HepG2 (cell line): ENCODE results near the gene KLC4. TPM values are rescaled to one million over a fixed set of nuclear protein-coding genes. Genes with fewer than 3 reads are reported as not detected.

Experiments
- FOXP1 ChIP-seq, 2 experiments: fragments of 450-650 bp in 1 of 2; IDR thresholded peaks; 2 replicates each; pipeline ENCODE4 v1.6.1; 2017 to 2018; ENCODE audit warnings: antibody characterized with exemption in 1 of 2
- GZF1 ChIP-seq: sonication (generic); formaldehyde crosslinking; IDR thresholded peaks from 2 replicates; pipeline ENCODE4 v1.5.1; 2020; ENCODE audit warnings: mild to moderate bottlenecking, missing genetic modification reagents
- JDP2 ChIP-seq: sonication (generic); formaldehyde crosslinking; IDR thresholded peaks from 2 replicates; pipeline ENCODE4 v1.8.1; 2022; ENCODE audit warnings: missing genetic modification reagents, borderline replicate concordance
- MAFG ChIP-seq: sonication (generic); formaldehyde crosslinking; IDR thresholded peaks from 2 replicates; pipeline ENCODE4 v1.5.1; 2020; ENCODE audit warnings: mild to moderate bottlenecking, missing genetic modification reagents
- NKX3-1 ChIP-seq: sonication (generic); formaldehyde crosslinking; IDR thresholded peaks from 2 replicates; pipeline ENCODE4 v1.5.0; 2020; ENCODE audit warnings: missing genetic modification reagents
- PHB2 ChIP-seq: fragments of 450-650 bp; IDR thresholded peaks from 2 replicates; pipeline ENCODE4 v1.6.1; 2018; ENCODE audit not compliant: partially characterized antibody
- REL ChIP-seq: sonication (generic); formaldehyde crosslinking; conservative IDR thresholded peaks from 2 replicates; pipeline ENCODE4 v1.8.0; 2022; ENCODE audit warnings: mild to moderate bottlenecking, missing genetic modification reagents, moderate library complexity
- SP2 ChIP-seq: sonication (generic); formaldehyde crosslinking; IDR thresholded peaks from 2 replicates; pipeline ENCODE4 v1.5.1; 2020; ENCODE audit warnings: mild to moderate bottlenecking, missing genetic modification reagents
- SRF ChIP-seq: IDR thresholded peaks from 2 replicates; pipeline ENCODE4 v1.6.1; 2011; ENCODE audit warnings: mild to moderate bottlenecking, low read depth, low read length, moderate library complexity
- TBP ChIP-seq: sonication (generic); formaldehyde crosslinking; IDR thresholded peaks from 2 replicates; pipeline ENCODE4 v1.5.0; 2020; ENCODE audit warnings: missing genetic modification reagents
- ZC3H13 ChIP-seq: sonication (generic); formaldehyde crosslinking; IDR thresholded peaks from 2 replicates; pipeline ENCODE4 v1.8.1; 2023; ENCODE audit warnings: mild to moderate bottlenecking, missing genetic modification reagents, moderate library complexity
- ZHX1 ChIP-seq: sonication (generic); formaldehyde crosslinking; IDR thresholded peaks from 2 replicates; pipeline ENCODE4 v1.8.1; 2022; ENCODE audit warnings: low read depth, mild to moderate bottlenecking, missing genetic modification reagents
- ZNF143 ChIP-seq: sonication (generic); formaldehyde crosslinking; IDR thresholded peaks from 2 replicates; pipeline ENCODE4 v1.4.0; 2020; ENCODE audit warnings: missing genetic modification reagents
- ZNF232 ChIP-seq: sonication (generic); formaldehyde crosslinking; IDR thresholded peaks from 2 replicates; pipeline ENCODE4 v1.4.0; 2020; ENCODE audit warnings: missing genetic modification reagents, borderline replicate concordance
- ZNF24 ChIP-seq: fragments of 450-650 bp; IDR thresholded peaks from 2 replicates; pipeline ENCODE4 v1.6.1; 2017; ENCODE audit warnings: antibody characterized with exemption, mild to moderate bottlenecking
- ZNF451 ChIP-seq: sonication (generic); formaldehyde crosslinking; IDR thresholded peaks from 2 replicates; pipeline ENCODE4 v1.5.0; 2020; ENCODE audit warnings: mild to moderate bottlenecking, missing genetic modification reagents
- ZSCAN20 ChIP-seq: sonication (generic); formaldehyde crosslinking; IDR thresholded peaks from 2 replicates; pipeline ENCODE4 v1.4.0; 2020; ENCODE audit warnings: missing genetic modification reagents, mild to moderate bottlenecking, borderline replicate concordance
- ZSCAN31 ChIP-seq: sonication (generic); formaldehyde crosslinking; IDR thresholded peaks from 2 replicates; pipeline ENCODE4 v1.5.0; 2020; ENCODE audit warnings: low read depth, mild to moderate bottlenecking, missing genetic modification reagents
- polyA plus RNA-seq, 8 experiments: library from polyadenylated mRNA; depleted of rRNA in 3 of 8; stranded (reverse) in 7 of 8; unstranded in 1 of 8; fragments of >200 nt; fragmentation: Illumina TruSeq in 4 of 8; extraction: Trizol in 4 of 8; gene quantifications; 2 replicates each; pipeline versions ENCODE4 v1.2.1 to v1.2.3, GENCODE V29; 2011 to 2016; ENCODE audit warnings: low read depth in 4 of 8, missing spikeins in 1 of 8, mixed read lengths in 1 of 8; ENCODE audit not compliant: insufficient read depth in 1 of 8
- total RNA-seq, 5 experiments: library from RNA; depleted of rRNA; stranded (reverse); fragments of >200 nt; fragmentation: Illumina TruSeq; extraction: Trizol; gene quantifications; 2 replicates each; pipeline ENCODE4 v1.2.3, GENCODE V29; 2016; ENCODE audit warnings: low read depth in 1 of 5
- TF ChIP-seq, protein P1 (sequence below): IDR thresholded peaks from 2 replicates; pipeline ENCODE4 v1.6.1; 2016; ENCODE audit warnings: mild to moderate bottlenecking

KLC4 gene
- total and polyA plus RNA-seq, 2 of the 13 experiments (the other 11 are each of a cell fraction or from before 2014, with no cell fraction given): 45.4 to 70.4 TPM

DNA sequence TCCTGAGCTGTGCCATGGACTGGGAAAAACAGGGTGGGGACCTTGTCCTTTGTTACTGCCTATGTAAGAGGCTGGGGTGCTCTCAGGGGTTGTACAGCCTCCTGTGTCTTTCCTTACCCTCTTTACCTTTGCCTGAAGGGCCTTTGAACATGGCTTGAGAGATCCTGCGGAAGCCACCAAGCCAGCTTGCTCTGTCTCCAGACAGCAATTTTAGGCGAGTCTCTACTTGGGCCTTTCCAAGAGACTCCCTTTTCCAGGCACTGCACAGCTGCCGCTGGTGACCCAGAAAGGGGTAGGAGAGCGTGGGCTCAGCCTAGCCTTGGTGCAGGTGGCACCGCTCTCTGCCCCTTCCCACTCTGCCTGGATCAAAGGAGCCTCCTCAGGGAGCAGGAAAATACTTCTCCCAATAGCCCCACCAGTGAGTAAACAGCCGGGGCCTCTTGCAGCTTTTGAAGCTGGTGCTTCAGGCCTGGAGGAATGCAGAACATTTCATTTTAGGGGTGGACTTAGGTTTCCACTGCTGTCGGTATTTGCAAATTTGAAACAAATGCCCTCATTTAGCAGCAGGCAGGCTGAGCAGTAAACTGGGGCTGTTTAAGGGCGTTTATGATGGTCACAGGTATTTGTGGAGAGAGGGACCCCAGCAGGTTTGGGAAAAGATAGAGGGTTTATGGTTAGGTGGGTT is 30.6 kb downstream of the KLC4 start (continued):
- TF ChIP-seq ZC3H13 (CRISPR knock-in tag): peak; percentile 52; the same call in 1 of the 2 replicates
- TF ChIP-seq ZNF451: peak; percentile 69; the same call in 1 of the 2 replicates
- TF ChIP-seq ZSCAN20: peak; percentile 36; the same call in 1 of the 2 replicates
- TF ChIP-seq GZF1 (CRISPR knock-in tag): peak; percentile 88; the same call in 1 of the 2 replicates
- TF ChIP-seq SRF: peak; percentile 19; the same call in 1 of the 2 replicates
- TF ChIP-seq PHB2: no peak
- no peak for TF ChIP-seq ZHX1 (CRISPR knock-in tag)
- TF ChIP-seq, protein P1, sequence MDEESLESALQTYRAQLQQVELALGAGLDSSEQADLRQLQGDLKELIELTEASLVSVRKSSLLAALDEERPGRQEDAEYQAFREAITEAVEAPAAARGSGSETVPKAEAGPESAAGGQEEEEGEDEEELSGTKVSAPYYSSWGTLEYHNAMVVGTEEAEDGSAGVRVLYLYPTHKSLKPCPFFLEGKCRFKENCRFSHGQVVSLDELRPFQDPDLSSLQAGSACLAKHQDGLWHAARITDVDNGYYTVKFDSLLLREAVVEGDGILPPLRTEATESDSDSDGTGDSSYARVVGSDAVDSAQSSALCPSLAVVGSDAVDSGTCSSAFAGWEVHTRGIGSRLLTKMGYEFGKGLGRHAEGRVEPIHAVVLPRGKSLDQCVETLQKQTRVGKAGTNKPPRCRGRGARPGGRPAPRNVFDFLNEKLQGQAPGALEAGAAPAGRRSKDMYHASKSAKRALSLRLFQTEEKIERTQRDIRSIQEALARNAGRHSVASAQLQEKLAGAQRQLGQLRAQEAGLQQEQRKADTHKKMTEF (CRISPR knock-in tag): peak; percentile 79
- no peak for TF ChIP-seq FOXP1 (IDR thresholded peaks at IDR 0.05)
- TF ChIP-seq FOXP1 (CRISPR knock-in tag; IDR thresholded peaks at IDR 0.05): peak; percentile 93
- peak; percentile 89 for TF ChIP-seq ZSCAN31 (CRISPR knock-in tag)
- no peak for TF ChIP-seq ZNF24
- peak; percentile 68; the same call in 1 of the 2 replicates for TF ChIP-seq ZNF232 (CRISPR knock-in tag)
- no peak for TF ChIP-seq SP2 (CRISPR knock-in tag)
- TF ChIP-seq REL (CRISPR knock-in tag): no peak
- no peak for TF ChIP-seq TBP (CRISPR knock-in tag)
- TF ChIP-seq JDP2 (CRISPR knock-in tag): no peak
- no peak for TF ChIP-seq MAFG
- TF ChIP-seq NKX3-1 (CRISPR knock-in tag): peak; percentile 67; the same call in 1 of the 2 replicates
- TF ChIP-seq ZNF143 (CRISPR knock-in tag): no peak; the same call in 1 of the 2 replicates
